ENCODE results near the gene LRRC56. TPM values are rescaled to one million over a fixed set of nuclear protein-coding genes. Genes with fewer than 3 reads are reported as not detected.

Gene LRRC56
- total RNA-seq: 1 to 10 TPM; 3.0 to 4.3 TPM
- polyA plus RNA-seq (2013, experiment 1 of 2): 0.93 TPM
- polyA plus RNA-seq (2013, experiment 2 of 2): 1.3 TPM
- long read RNA-seq, experiment 1, partial matches to known transcripts: 1 of 1 reads
- long read RNA-seq, experiment 1, other reads (novel, unspliced or antisense): 0 of 1 reads
- long read RNA-seq, experiment 2, partial matches to known transcripts: 0 of 4 reads
- long read RNA-seq, experiment 2, other reads (novel, unspliced or antisense): 4 of 4 reads
- long read RNA-seq, experiment 3, partial matches to known transcripts: 1 of 2 reads
- long read RNA-seq, experiment 3, other reads (novel, unspliced or antisense): 1 of 2 reads
- long read RNA-seq, experiment 4: 0 reads

GRCh38 chr11:536841-537621, at the start of gene LRRC56:
TSS of gene LRRC56 (plus strand) at chr11:537527. CDS start at chr11:540685, 3,158 bp downstream.
- H3K4me1 Mint-ChIP-seq: no peaks in the 10 kb centered on the region
- no peak within 1 kb of the TSS for H3K27ac ChIP-seq (ENCODE audit: low read depth, low read length)
- peak; percentile 93 for DNase-seq
- H3K9me3 Mint-ChIP-seq: no peaks in the 10 kb centered on the region
- TF ChIP-seq CTCF (conservative IDR thresholded peaks at IDR 0.05): no peak
- peak within 1 kb of the TSS; percentile 55 for H3K9ac ChIP-seq (ENCODE audit: extremely low read depth, low read length, poor library complexity, severe bottlenecking)
- peak within 1 kb of the TSS; percentile 66 for H3K4me3 Mint-ChIP-seq
- H3K27ac Mint-ChIP-seq: peak within 1 kb of the TSS; percentile 87
- H3K36me3 Mint-ChIP-seq (ENCODE audit: low read depth): peaks cover 5% of the 10 kb centered on the region
- no peaks in the 10 kb centered on the region for H3K4me1 ChIP-seq (ENCODE audit: control insufficient read depth, insufficient read depth, low read length)
- 10 to 15% methylated on average over 63 to 93 of the region's 93 CpGs for WGBS, 2 experiments (ENCODE audit: insufficient coverage in 1 of 2, insufficient read length in 1 of 2)
- H3K9me3 ChIP-seq (ENCODE audit: control insufficient read depth, low read length): no peaks in the 10 kb centered on the region
- H3K27me3 ChIP-seq (ENCODE audit: control insufficient read depth, insufficient read depth, low read length, poor library complexity, severe bottlenecking): no peaks in the 10 kb centered on the region
- H3K36me3 ChIP-seq (ENCODE audit: control insufficient read depth, insufficient read depth, low read length): peaks cover 8% of the 10 kb centered on the region
- peak within 1 kb of the TSS; percentile 77 for H3K4me3 ChIP-seq (ENCODE audit: low read length)
- peaks cover 9% of the 10 kb centered on the region for H3K27me3 Mint-ChIP-seq (ENCODE audit: insufficient read depth)

GRCh38 chr11:487571-488021, 49.7 kb upstream of the LRRC56 start:
- peaks cover 2% of the 10 kb centered on the region for H3K9me3 Mint-ChIP-seq
- DNase-seq: no peak
- no peaks in the 10 kb centered on the region for H3K27me3 Mint-ChIP-seq (ENCODE audit: insufficient read depth)
- no peak overlapping the region for H3K4me3 Mint-ChIP-seq
- H3K4me3 ChIP-seq (ENCODE audit: low read length): no peak overlapping the region
- TF ChIP-seq CTCF (conservative IDR thresholded peaks at IDR 0.05): no peak
- H3K9me3 ChIP-seq (ENCODE audit: control insufficient read depth, low read length): no peaks in the 10 kb centered on the region
- peaks cover 20% of the 10 kb centered on the region for H3K36me3 Mint-ChIP-seq (ENCODE audit: low read depth)
- H3K4me1 ChIP-seq (ENCODE audit: control insufficient read depth, insufficient read depth, low read length): no peaks in the 10 kb centered on the region
- H3K27ac Mint-ChIP-seq: no peak overlapping the region
- H3K36me3 ChIP-seq (ENCODE audit: control insufficient read depth, insufficient read depth, low read length): peaks cover 3% of the 10 kb centered on the region
- no peaks in the 10 kb centered on the region for H3K4me1 Mint-ChIP-seq
- H3K9ac ChIP-seq (ENCODE audit: extremely low read depth, low read length, poor library complexity, severe bottlenecking): no peak overlapping the region
- no peaks in the 10 kb centered on the region for H3K27me3 ChIP-seq (ENCODE audit: control insufficient read depth, insufficient read depth, low read length, poor library complexity, severe bottlenecking)
- no peak overlapping the region for H3K27ac ChIP-seq (ENCODE audit: low read depth, low read length)
- 90 to 100% methylated on average over 8 to 22 of the region's 22 CpGs for WGBS, 2 experiments (ENCODE audit: insufficient coverage in 1 of 2, insufficient read length in 1 of 2)

GRCh38 chr11:488062-488461, 49.3 kb upstream of the LRRC56 start:
- no peak for TF ChIP-seq CTCF (conservative IDR thresholded peaks at IDR 0.05)
- no peak for DNase-seq
- Histone ChIP-seq H3K36me3 (ENCODE audit: control insufficient read depth, insufficient read depth, low read length) (peaks cover 3% of the 10 kb centered on the region), H3K9me3 (ENCODE audit: control insufficient read depth, low read length) (no peaks in the 10 kb centered on the region), H3K4me1 (ENCODE audit: control insufficient read depth, insufficient read depth, low read length) (no peaks in the 10 kb centered on the region), H3K9ac (ENCODE audit: extremely low read depth, low read length, poor library complexity, severe bottlenecking) (no peak overlapping the region), H3K4me3 (ENCODE audit: low read length) (no peak overlapping the region), H3K27me3 (ENCODE audit: control insufficient read depth, insufficient read depth, low read length, poor library complexity, severe bottlenecking) (no peaks in the 10 kb centered on the region), H3K27ac (ENCODE audit: low read depth, low read length) (no peak overlapping the region)
- H3K36me3 Mint-ChIP-seq (ENCODE audit: low read depth): peaks cover 20% of the 10 kb centered on the region
- H3K4me1 Mint-ChIP-seq: no peaks in the 10 kb centered on the region
- no peaks in the 10 kb centered on the region for H3K27me3 Mint-ChIP-seq (ENCODE audit: insufficient read depth)
- peaks cover 2% of the 10 kb centered on the region for H3K9me3 Mint-ChIP-seq
- 91 to 94% methylated on average over 17 to 25 of the region's 25 CpGs for WGBS, 2 experiments (ENCODE audit: insufficient coverage in 1 of 2, insufficient read length in 1 of 2)
- H3K4me3 Mint-ChIP-seq: no peak overlapping the region
- H3K27ac Mint-ChIP-seq: no peak overlapping the region
